Erythroblast (primary cell): ENCODE results near the gene IFNG-AS1.

Source experiments
- DNase-seq, 2 experiments: peaks; one replicate each; lab custom pipeline; 2025; lab: John Stamatoyannopoulos, UW
- GATA1 ChIP-seq: IDR thresholded peaks from 2 replicates; pipeline ENCODE4 v1.6.1; 2011; ENCODE audit warnings: low read depth, mild to moderate bottlenecking, control low read depth, low read length, moderate library complexity
- POLR2A ChIP-seq: IDR thresholded peaks from 2 replicates; pipeline ENCODE4 v1.6.1; 2011; ENCODE audit warnings: mild to moderate bottlenecking, low read length

The IFNG-AS1 gene

GRCh38 chr12:68036642-68037041 is 47.4 kb downstream of the IFNG-AS1 start:
- TF ChIP-seq GATA1 (no peak), POLR2A (no peak)
- no peak for DNase-seq

- DNase-seq: no peak
- TF ChIP-seq GATA1 (no peak), POLR2A (no peak)
Observed at GRCh38 chr12:68037616-68038255, 48.5 kb downstream of the IFNG-AS1 start.

- TF ChIP-seq GATA1 (no peak), POLR2A (no peak)
- no peak for DNase-seq
Observed at GRCh38 chr12:68038650-68039049, 49.4 kb downstream of the IFNG-AS1 start.

DNA sequence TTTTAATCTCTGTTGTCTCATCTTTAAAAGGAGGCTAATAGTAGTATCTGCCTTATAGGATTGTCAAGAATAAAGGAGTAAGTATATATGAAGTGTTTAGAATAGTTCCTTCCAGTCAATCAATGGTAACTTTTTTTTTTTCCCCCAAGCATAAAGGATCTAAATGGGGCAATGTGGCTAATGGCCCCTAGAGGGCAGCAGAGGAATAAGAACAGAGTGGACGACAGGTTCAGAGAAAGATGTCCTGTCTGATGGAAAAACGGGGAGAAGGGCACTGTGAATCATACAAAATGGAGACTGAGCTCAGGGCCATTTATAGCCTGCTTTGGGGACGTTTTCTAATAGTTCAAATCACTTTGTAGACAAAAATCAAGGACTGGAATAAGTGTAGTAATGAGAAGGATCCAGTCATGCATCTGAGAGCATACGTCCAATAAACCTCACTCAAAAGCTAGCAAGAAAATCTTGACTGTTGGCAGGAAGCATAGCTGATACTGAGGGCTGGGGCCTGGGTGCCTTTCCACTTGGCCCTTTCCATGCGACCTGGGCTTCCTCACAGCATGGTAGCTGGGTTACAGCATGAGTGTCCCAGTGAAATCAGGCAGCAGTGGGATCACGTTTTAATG is 51.3 kb downstream of the IFNG-AS1 start:
- peak; percentile 46 to 74 for DNase-seq

DNA sequence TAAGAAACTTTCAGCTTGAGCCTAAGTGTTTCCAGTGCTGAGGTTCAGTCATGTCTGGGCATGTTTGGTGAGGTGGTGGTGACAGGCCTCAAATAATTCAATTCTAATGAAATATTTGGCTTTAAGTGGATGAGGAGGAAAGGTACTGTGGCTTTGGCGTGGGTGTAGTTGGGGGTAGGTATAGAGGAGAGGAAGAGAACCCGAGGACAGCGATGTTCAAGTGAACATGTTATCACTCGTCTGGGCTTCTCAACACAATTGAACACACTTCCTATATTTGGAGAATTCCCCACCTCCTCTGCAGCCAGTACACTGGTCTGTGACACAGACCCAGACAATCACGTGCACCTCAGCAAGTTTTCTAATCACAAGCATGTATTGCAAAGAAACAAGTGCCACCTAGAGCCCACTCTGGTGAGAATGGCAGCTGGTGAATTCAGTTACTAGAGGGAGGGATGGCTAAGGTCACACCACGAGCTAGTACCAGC is 53.0 kb downstream of the IFNG-AS1 start:
- no peak for DNase-seq
- TF ChIP-seq POLR2A (no peak), GATA1 (no peak)

More for the DNA sequence above, 51.3 kb downstream of the IFNG-AS1 start:
- TF ChIP-seq POLR2A: no peak

- DNase-seq: no peak
- no peak for TF ChIP-seq GATA1
Observed at GRCh38 chr12:68043435-68043834, 54.2 kb downstream of the IFNG-AS1 start.

GRCh38 chr12:68048648-68049297 is 59.5 kb downstream of the IFNG-AS1 start:
- TF ChIP-seq GATA1: no peak
- TF ChIP-seq POLR2A: no peak
- no peak for DNase-seq

DNA sequence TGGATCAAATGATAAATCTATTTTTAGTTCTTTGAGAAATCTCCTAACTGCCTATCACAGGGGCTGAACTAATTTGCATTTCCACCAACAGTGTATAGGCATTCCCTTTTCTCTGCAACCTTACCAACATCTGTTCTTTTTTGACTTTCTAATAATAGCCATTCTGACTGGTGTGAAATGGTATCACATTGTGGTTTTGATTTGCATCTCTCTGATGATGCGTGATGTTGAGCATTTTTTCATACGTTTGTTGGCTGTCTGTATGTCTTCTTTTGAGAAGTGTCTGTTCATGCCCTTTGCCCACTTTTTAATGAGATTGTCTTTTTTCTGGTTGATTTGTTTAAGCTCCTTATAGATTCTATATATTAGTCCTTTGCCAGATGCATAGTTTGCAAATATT is 67.1 kb downstream of the IFNG-AS1 start:
- DNase-seq: no peak
- TF ChIP-seq POLR2A: no peak
- TF ChIP-seq GATA1: no peak

DNA sequence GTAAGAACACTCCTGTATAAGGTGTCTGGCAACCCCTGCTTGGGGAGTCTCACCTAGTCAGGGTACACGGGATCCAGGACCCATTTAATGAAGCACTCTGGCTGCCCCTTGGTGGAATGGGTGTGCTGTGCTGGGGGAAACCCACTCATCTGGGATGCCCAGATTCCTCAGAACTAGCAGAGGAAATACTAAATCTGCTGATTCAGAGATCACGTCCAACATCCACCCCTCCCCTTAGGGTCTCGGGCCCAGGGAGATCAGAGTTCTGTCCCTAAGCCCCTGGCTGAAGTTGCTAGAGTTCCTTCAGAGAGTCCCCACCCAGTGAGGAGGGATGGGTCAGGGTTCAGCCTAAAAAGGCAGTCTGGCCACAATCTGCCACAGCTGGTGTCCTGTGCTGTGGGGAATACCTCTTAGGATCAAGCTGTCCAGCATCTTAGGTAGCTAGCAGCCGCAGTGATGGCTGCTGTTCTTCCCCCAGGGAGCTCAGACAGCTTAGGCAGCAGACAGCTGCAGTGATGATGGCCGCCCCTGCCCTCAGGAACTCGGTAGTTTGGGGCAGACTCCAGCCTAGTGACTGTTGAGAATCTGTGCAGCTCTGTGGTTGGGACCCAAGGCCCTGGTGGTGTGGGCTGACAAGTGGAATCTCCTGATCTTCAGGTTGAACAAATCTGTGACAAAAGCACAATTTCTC is 74.8 kb downstream of the IFNG-AS1 start:
- DNase-seq: no peak
- TF ChIP-seq POLR2A (no peak), GATA1 (no peak)

DNA sequence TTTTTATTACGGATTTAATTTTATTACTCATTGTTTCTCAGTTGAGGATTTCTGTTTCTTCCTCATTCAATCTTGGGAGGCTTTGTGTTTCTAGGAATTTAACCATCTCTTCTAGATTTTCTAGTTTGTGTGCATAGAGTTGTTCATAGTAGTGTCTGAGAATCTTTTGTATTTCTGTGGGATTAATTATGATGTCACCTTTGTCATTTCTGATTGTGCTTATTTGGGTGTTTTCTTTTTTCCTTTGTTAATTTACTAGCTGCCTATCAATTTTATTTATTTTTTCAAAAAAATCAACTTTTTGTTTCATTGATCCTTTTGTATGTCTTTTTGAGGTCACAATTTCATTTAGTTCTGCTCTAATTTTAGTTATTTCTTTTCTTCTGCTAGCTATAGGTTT is 75.9 kb downstream of the IFNG-AS1 start:
- TF ChIP-seq GATA1 (no peak), POLR2A (no peak)
- no peak for DNase-seq

DNA sequence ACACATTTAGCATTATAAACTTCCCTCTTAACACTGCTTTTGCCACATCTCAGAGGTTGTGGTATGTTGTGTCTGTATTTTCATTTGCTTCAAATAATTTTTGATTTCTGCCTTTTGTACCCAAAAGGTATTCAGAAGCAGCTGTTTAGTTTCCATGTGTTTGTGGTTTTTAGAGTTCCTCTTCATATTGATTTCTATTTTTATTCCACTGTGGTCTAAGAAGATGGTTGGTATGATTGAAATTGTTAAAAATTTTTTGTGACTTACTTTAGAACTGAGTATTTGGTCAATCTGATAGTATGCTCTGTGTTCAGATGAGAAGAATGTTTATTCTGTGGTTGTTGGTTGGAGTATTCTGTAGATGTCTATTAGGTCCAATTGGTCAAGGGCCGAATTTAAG is 76.4 kb downstream of the IFNG-AS1 start:
- no peak for DNase-seq
- TF ChIP-seq POLR2A: no peak
- TF ChIP-seq GATA1: no peak

DNA sequence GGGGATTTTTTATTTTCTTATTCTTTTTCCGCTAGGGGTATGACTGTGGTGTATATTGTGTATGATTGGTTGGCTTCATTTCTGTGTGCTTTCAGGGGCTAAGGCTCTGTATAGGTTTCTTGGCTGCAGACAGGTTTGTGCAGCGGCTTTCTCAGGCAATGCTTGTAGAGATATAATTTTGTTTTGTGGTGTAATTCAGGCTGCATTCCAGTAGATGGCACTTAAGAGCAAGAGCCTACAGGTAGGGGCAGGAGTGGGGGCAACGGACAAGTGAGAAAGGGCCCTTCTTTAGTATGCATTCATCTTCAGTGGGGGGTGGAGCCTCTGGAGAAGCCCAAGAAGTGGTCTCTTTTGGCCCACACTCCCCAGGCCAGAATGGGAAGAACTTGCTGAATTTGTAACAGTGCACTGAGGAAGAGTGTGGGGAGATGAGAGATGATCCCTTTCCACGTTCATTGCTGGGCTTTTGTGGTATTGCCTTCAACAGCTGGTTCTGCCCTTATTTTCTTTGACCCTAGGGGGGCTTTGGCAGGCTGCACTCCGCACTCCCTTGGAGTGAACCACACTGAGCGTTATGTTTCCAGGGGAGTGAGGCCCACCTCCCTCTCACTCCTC is 78.6 kb downstream of the IFNG-AS1 start:
- no peak for TF ChIP-seq GATA1
- no peak for TF ChIP-seq POLR2A

DNA sequence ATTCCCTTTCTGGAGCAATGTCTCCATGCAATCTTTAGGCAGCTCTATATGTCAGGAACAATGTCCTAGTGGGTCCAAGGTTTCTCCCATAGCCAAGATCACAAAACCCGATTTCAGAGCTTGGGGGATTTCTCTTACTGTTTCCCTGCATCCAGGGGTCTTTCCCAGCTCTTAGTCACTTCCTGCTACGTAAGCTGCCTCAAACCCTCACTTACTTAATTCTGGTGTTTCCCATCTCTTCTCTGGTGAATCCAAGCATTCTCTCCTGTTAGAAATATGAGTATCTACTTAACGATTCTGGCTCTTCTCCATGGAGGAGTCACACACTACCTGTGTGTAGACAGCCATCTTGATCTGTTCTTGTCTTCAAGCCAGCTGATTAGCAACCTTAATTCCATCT is 80.0 kb downstream of the IFNG-AS1 start:
- no peak for TF ChIP-seq POLR2A
- no peak for TF ChIP-seq GATA1
- DNase-seq: no peak

More for the DNA sequence above, 78.6 kb downstream of the IFNG-AS1 start:
- DNase-seq: no peak
